GM20000 (cell line): ENCODE measurements around the gene MAP7D2.

Source experiments
- DNase-seq: peaks from one replicate; pipeline ENCODE4 v3.0.0; 2012; ENCODE audit warnings: low spot score
- TF ChIP-seq, protein P1 (sequence below): IDR thresholded peaks from 2 replicates; pipeline ENCODE4 v1.5.1; 2012; ENCODE audit warnings: mild to moderate bottlenecking, control low read depth; ENCODE audit errors: extremely low read depth, missing control alignments

Gene MAP7D2

DNA sequence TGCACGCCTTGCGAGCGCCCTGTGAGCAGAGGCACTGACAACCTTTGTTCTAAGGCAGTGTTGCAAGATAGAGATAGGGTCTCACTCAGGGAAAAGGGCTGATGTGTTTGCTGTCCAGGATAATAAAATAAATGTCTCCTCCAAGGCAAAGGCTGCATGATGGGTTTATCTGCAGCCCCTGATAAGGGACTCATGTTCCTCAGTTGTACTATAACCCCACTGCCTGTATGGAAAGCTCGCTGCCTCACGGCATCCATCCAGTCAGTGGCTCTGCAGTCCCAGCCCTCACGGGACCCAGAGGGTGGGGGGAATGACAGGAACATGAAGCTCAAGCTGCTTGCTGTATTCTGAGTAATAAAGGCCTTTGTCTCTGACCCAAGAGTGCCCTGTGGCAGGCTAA is 148.4 kb downstream of the MAP7D2 start:
- DNase-seq: no peak
- TF ChIP-seq, protein P1, sequence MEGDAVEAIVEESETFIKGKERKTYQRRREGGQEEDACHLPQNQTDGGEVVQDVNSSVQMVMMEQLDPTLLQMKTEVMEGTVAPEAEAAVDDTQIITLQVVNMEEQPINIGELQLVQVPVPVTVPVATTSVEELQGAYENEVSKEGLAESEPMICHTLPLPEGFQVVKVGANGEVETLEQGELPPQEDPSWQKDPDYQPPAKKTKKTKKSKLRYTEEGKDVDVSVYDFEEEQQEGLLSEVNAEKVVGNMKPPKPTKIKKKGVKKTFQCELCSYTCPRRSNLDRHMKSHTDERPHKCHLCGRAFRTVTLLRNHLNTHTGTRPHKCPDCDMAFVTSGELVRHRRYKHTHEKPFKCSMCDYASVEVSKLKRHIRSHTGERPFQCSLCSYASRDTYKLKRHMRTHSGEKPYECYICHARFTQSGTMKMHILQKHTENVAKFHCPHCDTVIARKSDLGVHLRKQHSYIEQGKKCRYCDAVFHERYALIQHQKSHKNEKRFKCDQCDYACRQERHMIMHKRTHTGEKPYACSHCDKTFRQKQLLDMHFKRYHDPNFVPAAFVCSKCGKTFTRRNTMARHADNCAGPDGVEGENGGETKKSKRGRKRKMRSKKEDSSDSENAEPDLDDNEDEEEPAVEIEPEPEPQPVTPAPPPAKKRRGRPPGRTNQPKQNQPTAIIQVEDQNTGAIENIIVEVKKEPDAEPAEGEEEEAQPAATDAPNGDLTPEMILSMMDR: no peak

DNA sequence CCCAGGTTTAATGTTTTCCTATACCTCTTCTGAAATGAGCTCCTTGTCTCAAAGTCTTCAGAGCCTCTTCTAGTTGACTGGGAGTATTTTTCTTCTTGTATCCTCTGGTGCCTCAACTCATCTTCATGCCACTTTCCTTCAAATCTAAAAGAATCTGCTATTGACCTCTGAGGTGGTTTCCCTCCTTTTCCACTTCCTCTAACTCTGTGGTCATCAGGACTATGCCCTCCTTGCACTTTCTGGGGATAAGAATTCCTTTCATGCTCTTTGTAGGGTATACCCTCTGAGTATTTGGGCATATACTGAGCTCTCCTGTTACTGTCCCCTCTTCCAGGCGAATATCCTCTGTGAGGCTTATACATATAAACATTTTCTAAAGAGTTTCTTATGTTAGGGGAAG is 150.7 kb downstream of the MAP7D2 start:
- DNase-seq: no peak
- TF ChIP-seq, protein P1: no peak

DNA sequence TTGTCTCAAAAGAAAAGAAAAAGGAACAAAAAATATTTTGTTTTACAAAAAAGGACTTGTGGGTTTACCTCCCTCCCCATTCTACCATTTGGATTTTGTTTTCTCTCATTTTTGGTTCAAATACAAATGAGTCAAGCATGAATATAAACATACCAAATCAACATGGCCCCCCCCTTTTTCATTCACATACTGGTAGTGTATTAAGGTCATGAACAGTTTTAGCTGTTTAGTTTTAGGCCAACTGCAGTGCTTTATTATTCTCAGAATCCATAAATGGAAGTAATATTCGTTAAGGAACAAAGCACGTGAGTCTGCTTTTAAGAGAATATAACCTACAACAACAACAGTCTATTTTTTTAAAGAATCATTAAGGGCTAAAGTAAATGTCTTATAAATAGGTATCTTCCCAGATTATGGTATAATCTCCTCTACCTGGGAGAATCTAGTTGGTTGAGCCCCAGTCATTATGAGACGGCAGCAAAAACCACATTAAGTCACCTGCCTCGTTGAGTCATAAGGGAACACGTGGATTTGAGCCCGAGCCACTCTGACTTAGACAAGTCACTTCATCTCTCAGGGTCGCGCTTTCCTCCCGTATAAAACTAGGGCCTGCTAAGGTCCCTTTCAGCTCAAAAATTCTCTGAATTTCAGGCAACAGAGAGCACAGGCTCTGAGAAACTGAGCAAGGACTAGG is 152.5 kb downstream of the MAP7D2 start:
- DNase-seq: peak; percentile 13
- TF ChIP-seq, protein P1: no peak

- TF ChIP-seq, protein P1: no peak
- no peak for DNase-seq
Observed at GRCh38 chrX:19960913-19961312, 155.8 kb downstream of the MAP7D2 start.

DNA sequence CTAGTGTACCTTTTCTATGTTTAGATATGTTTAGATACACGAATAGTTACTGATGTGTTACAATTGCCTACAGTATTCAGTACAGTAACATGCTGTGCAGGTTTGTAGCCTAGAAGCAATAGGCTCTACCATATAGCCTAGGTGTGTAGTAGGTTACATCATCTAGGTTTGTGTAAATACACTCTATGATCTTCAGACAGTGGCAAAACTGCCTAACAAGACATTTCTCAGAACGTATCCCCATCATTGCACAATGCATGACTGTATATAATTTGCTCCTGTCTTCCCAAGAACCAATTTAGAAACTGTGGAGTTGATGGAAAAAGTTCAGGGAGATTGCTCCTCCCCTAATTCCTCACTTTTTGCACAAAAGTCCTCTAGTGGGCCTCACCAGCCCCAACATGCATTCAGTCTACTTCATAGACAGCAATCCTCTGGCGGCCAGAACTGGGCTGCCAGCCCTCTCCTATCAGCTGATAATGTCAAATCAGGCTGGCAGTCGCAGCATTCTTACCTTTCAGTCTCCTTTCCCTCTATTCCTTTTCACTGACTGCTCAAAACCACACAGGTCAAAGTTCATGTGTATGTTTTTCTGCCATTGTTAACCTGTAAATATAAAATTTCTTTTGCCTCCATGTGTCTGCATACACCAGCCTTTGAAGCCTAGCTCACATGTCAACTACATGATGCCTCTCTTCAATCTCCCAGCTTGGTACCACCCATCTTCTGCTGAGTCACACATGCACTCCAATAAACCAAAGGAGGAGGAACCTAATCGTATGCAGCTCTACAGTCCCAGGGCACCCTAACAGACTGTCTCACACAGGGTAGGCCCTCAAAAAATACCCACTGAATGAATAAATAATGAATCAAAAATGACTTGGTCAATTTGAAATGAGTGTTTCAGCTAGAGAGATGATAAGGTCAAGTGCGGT is 157.9 kb downstream of the MAP7D2 start:
- no peak for DNase-seq
- TF ChIP-seq, protein P1: no peak

GRCh38 chrX:19956923-19957322 is 159.8 kb downstream of the MAP7D2 start:
- TF ChIP-seq, protein P1: no peak
- DNase-seq: no peak
